Measurements from ENCODE around the gene CCDC12.

- TF ChIP-seq POLR2A (IDR thresholded peaks at IDR 0.05) = no peak
- TF ChIP-seq, protein P1, sequence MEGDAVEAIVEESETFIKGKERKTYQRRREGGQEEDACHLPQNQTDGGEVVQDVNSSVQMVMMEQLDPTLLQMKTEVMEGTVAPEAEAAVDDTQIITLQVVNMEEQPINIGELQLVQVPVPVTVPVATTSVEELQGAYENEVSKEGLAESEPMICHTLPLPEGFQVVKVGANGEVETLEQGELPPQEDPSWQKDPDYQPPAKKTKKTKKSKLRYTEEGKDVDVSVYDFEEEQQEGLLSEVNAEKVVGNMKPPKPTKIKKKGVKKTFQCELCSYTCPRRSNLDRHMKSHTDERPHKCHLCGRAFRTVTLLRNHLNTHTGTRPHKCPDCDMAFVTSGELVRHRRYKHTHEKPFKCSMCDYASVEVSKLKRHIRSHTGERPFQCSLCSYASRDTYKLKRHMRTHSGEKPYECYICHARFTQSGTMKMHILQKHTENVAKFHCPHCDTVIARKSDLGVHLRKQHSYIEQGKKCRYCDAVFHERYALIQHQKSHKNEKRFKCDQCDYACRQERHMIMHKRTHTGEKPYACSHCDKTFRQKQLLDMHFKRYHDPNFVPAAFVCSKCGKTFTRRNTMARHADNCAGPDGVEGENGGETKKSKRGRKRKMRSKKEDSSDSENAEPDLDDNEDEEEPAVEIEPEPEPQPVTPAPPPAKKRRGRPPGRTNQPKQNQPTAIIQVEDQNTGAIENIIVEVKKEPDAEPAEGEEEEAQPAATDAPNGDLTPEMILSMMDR (IDR thresholded peaks at IDR 0.05) = no peak
These were observed 68.6 kb downstream of the CCDC12 start for GRCh38 chr3:46907960-46908293.

All from adrenal gland (tissue), 5 donors.